ENCODE data around the gene TRABD.

The TRABD gene

DNA sequence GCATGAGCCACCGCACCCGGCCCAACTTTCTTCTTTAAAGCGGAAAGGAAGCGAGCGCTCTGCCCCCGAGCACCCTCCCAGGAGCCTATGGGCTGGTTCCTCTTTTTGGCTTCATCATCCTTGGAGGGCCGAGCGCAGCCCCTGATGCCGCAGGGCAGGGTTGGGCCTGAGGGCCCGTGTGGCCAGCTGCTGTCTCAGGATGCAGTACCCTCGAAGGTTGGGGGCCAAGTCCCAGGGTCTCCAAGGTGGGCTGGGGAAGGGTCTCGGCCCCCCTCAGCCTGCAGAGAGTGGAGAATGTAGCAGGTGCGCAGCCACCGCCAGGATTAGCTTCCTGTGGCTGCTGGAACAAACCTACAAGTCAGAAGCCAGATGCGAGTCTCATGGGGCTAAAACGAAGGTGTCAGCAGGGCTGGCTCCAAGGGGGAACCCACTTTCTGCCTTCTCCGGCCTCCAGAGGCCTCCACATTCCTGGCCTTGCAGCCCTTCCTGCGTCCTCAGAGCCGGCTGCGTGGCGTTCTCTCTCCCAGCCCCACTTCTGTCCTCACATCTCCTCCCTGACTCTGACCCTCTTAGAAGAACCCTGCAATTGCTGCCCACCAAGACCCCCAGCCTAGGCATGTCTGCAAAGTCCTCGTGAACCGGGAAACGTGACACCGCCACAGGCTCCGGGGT lies 12.3 kb upstream of the TRABD start:
- Histone ChIP-seq H3K4me1 (ENCODE audit: insufficient read depth, low read length, severe bottlenecking) (peaks cover 24% of the 10 kb centered on the region), H3K4me2 (ENCODE audit: low read length) (no peak overlapping the region; the same call in 1 of the 2 replicates), H3F3A (ENCODE audit: insufficient read depth, low read length) (peaks cover 4% of the 10 kb centered on the region; the same call in 1 of the 2 replicates), H2AFZ (ENCODE audit: low read length) (no peak overlapping the region), H4K20me1 (ENCODE audit: insufficient read depth, low read length) (no peaks in the 10 kb centered on the region), H3K36me3 (ENCODE audit: insufficient read depth, low read length) (no peaks in the 10 kb centered on the region), H3K9ac (ENCODE audit: low read length) (no peak overlapping the region), H3K9me2 (ENCODE audit: low read depth, low read length) (no peaks in the 10 kb centered on the region), H3K9me3 (ENCODE audit: low read length) (no peaks in the 10 kb centered on the region), H3K4me3 (ENCODE audit: low read depth, low read length, poor library complexity, severe bottlenecking) (no peak overlapping the region), H3K27me3 (ENCODE audit: insufficient read depth, low read length) (no peaks in the 10 kb centered on the region; the same call in 1 of the 2 replicates), H3K79me2 (ENCODE audit: insufficient read depth, low read length) (no peaks in the 10 kb centered on the region), H3K27ac (ENCODE audit: low read depth, low read length, poor library complexity, severe bottlenecking) (no peak overlapping the region)
- TF ChIP-seq, protein P1, sequence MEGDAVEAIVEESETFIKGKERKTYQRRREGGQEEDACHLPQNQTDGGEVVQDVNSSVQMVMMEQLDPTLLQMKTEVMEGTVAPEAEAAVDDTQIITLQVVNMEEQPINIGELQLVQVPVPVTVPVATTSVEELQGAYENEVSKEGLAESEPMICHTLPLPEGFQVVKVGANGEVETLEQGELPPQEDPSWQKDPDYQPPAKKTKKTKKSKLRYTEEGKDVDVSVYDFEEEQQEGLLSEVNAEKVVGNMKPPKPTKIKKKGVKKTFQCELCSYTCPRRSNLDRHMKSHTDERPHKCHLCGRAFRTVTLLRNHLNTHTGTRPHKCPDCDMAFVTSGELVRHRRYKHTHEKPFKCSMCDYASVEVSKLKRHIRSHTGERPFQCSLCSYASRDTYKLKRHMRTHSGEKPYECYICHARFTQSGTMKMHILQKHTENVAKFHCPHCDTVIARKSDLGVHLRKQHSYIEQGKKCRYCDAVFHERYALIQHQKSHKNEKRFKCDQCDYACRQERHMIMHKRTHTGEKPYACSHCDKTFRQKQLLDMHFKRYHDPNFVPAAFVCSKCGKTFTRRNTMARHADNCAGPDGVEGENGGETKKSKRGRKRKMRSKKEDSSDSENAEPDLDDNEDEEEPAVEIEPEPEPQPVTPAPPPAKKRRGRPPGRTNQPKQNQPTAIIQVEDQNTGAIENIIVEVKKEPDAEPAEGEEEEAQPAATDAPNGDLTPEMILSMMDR (IDR thresholded peaks at IDR 0.05; ENCODE audit: low read length) = no peak
- no peak for TF ChIP-seq EZH2 (IDR thresholded peaks at IDR 0.05; ENCODE audit: borderline replicate concordance, low read length)

DNA sequence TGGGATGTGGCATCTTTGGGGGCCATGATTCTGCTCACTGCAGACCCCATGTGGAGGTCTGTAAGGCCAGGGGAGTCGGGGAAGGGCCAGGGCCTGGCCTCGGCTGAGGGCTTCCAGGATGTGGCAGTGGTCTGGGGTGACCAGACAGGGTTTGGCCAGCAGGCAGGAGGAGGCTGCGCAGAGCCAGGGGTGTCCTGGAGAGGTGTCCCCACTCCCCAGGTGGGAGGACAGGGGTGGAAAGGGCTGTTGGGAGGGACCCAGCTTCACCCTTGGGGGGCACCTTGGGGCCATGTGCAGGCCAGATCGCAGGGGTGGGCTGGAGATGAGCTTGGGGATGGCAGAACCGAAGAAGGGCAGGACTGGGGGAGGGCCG lies 11.7 kb upstream of the TRABD start:
- Histone ChIP-seq H3K4me3 (ENCODE audit: low read depth, low read length, poor library complexity, severe bottlenecking) (no peak overlapping the region), H4K20me1 (ENCODE audit: insufficient read depth, low read length) (no peaks in the 10 kb centered on the region), H3K27ac (ENCODE audit: low read depth, low read length, poor library complexity, severe bottlenecking) (no peak overlapping the region), H3K36me3 (ENCODE audit: insufficient read depth, low read length) (no peaks in the 10 kb centered on the region), H3K4me1 (ENCODE audit: insufficient read depth, low read length, severe bottlenecking) (peaks cover 24% of the 10 kb centered on the region), H3K79me2 (ENCODE audit: insufficient read depth, low read length) (no peaks in the 10 kb centered on the region), H3K9me3 (ENCODE audit: low read length) (no peaks in the 10 kb centered on the region), H3K9ac (ENCODE audit: low read length) (no peak overlapping the region), H3K4me2 (ENCODE audit: low read length) (no peak overlapping the region), H2AFZ (ENCODE audit: low read length) (no peak overlapping the region), H3K27me3 (ENCODE audit: insufficient read depth, low read length) (no peaks in the 10 kb centered on the region; the same call in 1 of the 2 replicates), H3F3A (ENCODE audit: insufficient read depth, low read length) (peaks cover 4% of the 10 kb centered on the region; the same call in 1 of the 2 replicates), H3K9me2 (ENCODE audit: low read depth, low read length) (no peaks in the 10 kb centered on the region)
- no peak for TF ChIP-seq EZH2 (IDR thresholded peaks at IDR 0.05; ENCODE audit: borderline replicate concordance, low read length)
- TF ChIP-seq, protein P1 (IDR thresholded peaks at IDR 0.05; ENCODE audit: low read length) = no peak

DNA sequence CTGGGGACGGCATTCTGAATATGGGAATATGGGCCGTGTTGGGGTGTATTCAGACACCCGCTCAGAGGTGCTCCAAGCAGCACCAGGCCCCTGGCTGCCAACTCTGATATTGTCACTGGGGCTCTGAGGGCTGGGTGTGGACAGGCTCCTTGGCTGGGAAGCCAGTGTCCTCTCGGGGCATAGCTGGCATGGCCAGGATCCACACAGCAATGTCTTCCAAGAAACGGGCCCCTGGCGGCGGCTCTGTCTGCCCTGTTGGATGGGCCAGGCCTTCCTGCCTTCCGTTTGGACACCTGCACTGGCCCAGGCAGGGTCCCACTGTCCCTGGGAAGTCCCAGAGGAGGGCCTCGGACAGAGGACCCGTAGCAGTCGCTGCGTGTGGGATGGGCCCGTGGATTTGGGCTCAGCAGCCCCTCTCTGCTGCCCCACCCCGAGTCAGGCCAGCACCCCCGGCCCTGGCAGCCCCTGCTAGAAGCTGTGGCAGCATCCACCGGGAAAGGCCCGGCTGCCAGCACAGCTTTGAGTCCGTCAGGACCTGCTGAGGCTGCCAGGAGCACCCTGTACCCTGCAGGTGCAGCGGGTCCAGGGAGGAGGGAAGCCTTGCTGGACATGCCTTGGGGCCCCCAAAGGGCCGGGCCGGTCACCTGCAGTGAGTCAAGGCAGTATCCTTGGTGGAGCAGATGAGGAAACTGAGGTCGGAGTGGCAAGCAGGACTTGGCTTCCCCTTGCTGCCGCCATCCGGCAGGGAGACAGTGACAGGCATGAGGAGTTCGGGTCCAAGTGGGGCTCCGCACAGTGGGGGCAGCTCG lies 11.1 kb upstream of the TRABD start:
- H3K4me1 ChIP-seq (ENCODE audit: insufficient read depth, low read length, severe bottlenecking) = peaks cover 24% of the 10 kb centered on the region
- no peaks in the 10 kb centered on the region for H3K79me2 ChIP-seq (ENCODE audit: insufficient read depth, low read length)
- H3K36me3 ChIP-seq (ENCODE audit: insufficient read depth, low read length) = no peaks in the 10 kb centered on the region
- no peaks in the 10 kb centered on the region for H4K20me1 ChIP-seq (ENCODE audit: insufficient read depth, low read length)
- H3K4me3 ChIP-seq (ENCODE audit: low read depth, low read length, poor library complexity, severe bottlenecking) = no peak overlapping the region
- TF ChIP-seq, protein P1 (IDR thresholded peaks at IDR 0.05; ENCODE audit: low read length) = no peak
- no peak for TF ChIP-seq EZH2 (IDR thresholded peaks at IDR 0.05; ENCODE audit: borderline replicate concordance, low read length)
- no peaks in the 10 kb centered on the region; the same call in 1 of the 2 replicates for H3K27me3 ChIP-seq (ENCODE audit: insufficient read depth, low read length)
- no peak overlapping the region for H3K4me2 ChIP-seq (ENCODE audit: low read length)
- peaks cover 4% of the 10 kb centered on the region; the same call in 1 of the 2 replicates for H3F3A ChIP-seq (ENCODE audit: insufficient read depth, low read length)
- no peaks in the 10 kb centered on the region for H3K9me2 ChIP-seq (ENCODE audit: low read depth, low read length)
- no peak overlapping the region for H3K9ac ChIP-seq (ENCODE audit: low read length)
- no peak overlapping the region for H2AFZ ChIP-seq (ENCODE audit: low read length)
- no peak overlapping the region for H3K27ac ChIP-seq (ENCODE audit: low read depth, low read length, poor library complexity, severe bottlenecking)
- H3K9me3 ChIP-seq (ENCODE audit: low read length) = no peaks in the 10 kb centered on the region
